GM19035 (cell line): ENCODE results near the gene RHPN2.
"Not testable (repeated sequence)": the region's sequence is repeated elsewhere in the genome, so short reads cannot be mapped to it uniquely, and the experiment has no call there.

ENCODE experiments used
- ATAC-seq: cut with Tn5 transposase; IDR thresholded peaks from one replicate; pipeline ENCODE4 v1.9.1; 2021; ENCODE audit not compliant: unreplicated experiment

Gene RHPN2

GRCh38 chr19:32979807-32980206 is 84.9 kb downstream of the RHPN2 start:
- ATAC-seq: not testable (repeated sequence)

DNA sequence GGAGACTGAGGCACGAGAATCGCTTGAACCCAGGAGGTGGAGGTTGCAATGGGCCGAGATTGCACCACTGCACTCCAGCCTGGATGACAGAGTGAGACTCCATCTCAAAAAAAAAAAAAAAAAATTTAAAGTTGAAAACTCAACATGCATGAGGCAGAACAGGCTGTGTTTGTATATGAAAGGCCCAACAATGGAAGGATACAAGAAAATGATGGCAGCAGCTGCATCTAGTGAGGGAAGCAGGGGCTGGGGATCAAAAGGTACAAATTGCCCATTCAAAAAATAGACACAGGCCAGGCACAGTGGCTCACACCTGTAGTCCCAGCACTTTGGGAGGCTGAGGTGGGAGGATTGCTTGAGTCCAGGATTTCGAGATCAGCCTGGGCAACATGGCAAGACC is 86.9 kb downstream of the RHPN2 start:
- ATAC-seq: not testable (repeated sequence)

DNA sequence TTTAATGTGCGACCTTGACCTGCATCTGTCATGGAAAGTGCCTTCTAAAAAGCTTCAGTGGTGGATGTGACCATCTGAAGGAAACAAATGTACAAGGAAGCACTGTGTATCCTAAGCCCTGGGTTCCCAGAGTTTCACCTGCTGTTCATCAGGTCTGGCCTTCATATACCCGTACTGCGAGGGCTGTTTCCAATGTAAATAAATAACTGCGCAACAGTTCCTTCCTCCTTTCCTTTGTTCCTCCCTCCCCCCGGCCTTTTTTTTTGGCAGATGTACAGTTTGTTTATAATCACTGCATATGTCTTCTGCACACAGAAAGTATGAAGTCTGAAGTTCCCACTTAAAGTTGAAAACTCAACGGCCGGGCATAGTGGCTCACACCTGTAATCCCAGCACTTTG is 87.4 kb downstream of the RHPN2 start:
- ATAC-seq: no peak

GRCh38 chr19:32976223-32976805 is 88.4 kb downstream of the RHPN2 start:
- no peak for ATAC-seq

GRCh38 chr19:32971715-32972540 is 92.8 kb downstream of the RHPN2 start, which contains the start of the genes CEP89 and FAAP24:
CEP89 (minus strand) TSS chr19:32971958; CDS start chr19:32971874, 84 bp downstream.
FAAP24 (plus strand) TSS chr19:32972242; CDS start chr19:32973197, 955 bp downstream.
- ATAC-seq: peak; percentile 99

GRCh38 chr19:32971012-32971595 is 93.6 kb downstream of the RHPN2 start:
- ATAC-seq: no peak

- ATAC-seq: no peak
These were observed 95.1 kb downstream of the RHPN2 start for GRCh38 chr19:32969549-32969948.

DNA sequence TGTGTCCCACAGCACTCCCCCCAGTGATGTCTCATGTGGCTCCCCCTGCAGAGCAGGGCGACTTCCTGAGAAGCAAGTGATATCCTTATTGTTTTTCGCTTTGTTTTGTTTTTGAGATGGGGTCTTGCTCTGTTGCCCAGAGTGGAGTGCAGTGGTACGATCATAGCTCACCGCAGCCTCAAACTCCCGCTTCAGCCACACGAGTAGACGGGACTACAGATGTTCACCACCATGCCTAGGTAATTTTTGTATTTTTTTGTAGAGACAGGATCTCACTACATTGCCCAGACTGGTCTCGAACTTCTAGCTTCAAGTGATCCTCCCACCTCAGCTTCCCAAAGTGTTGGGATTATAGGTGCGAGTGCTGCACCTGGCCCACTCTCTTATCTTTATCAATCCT is 97.9 kb downstream of the RHPN2 start:
- no peak for ATAC-seq

DNA sequence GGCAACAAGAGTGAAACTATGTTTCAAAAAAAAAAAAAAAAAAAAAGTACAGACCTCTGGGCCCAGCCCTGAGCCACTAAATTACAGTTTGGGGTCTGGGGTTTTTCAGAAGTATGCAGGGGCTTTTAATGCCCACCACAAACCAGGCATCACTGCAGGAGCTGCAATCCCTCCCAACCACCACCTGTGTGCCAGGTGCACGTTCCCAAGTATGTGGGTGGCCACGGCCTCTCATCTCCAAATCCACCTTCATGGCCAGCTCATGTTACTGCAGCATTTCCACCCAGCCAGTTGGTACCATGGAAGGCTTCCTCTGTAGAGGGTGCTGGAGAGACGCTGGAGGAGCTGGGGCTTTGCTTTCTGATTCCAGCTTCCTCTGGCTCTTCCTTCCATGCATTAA is 119.4 kb downstream of the RHPN2 start:
- no peak for ATAC-seq

- ATAC-seq: not testable (repeated sequence)
These were observed 123.4 kb downstream of the RHPN2 start for GRCh38 chr19:32941273-32941672.

- ATAC-seq: no peak
These were observed 128.6 kb downstream of the RHPN2 start for GRCh38 chr19:32936065-32936464.

GRCh38 chr19:32935629-32936028 is 129.1 kb downstream of the RHPN2 start:
- ATAC-seq: no peak

GRCh38 chr19:32933571-32933970 is 131.1 kb downstream of the RHPN2 start:
- ATAC-seq: no peak

GRCh38 chr19:32930567-32930966 is 134.1 kb downstream of the RHPN2 start:
- ATAC-seq: no peak

- ATAC-seq: no peak
These were observed 135.9 kb downstream of the RHPN2 start for GRCh38 chr19:32928806-32929205.
